GM12872 (cell line): ENCODE results near the gene FGGY.

Source experiments
- CTCF ChIP-seq: IDR thresholded peaks from 3 replicates; pipeline ENCODE4 v1.5.1; 2011; ENCODE audit warnings: low read depth, mild to moderate bottlenecking, low read length, moderate library complexity; ENCODE audit not compliant: insufficient read depth

The FGGY gene

DNA sequence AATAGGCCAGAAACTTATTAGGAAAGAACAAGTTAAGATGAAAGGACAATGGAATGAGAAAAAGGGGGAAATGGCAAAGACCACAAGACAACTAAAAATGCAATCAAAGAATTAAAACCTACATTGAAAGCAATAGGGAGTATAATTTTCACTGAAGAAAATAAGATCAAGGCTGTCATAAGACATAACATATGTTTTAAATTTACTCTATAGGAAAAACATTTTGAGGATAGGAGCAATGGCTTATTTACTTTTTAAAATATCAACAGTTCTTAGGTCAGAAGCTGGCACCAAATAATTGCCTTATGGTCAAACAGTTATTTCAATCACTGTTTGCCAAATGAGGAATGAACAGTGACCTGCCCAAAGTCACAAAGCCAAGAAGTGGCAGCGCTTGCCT lies 346.6 kb downstream of the FGGY start:
- TF ChIP-seq CTCF = no peak

- no peak for TF ChIP-seq CTCF
These were observed 349.0 kb downstream of the FGGY start for GRCh38 chr1:59645893-59646292.

DNA sequence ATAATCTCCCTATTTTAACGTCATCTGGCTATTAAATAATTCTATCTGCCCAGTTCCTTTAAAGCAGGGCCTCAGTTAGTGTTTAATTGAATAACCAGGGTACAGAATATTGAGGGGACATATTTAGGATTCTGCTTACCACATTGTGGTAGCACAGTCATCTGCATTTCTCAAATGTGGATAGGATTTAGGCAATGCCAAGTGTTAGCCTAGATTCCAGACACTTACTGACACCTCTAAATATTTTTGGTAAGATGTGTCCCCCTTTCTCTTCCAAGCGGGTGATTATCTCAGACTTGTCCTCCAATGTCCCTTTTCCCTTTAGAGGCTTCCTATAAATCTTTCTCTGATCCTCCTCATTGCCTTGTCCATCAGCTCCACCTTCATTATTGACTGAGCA lies 357.1 kb downstream of the FGGY start:
- no peak for TF ChIP-seq CTCF

- TF ChIP-seq CTCF = no peak
These were observed 361.1 kb downstream of the FGGY start for GRCh38 chr1:59657873-59658465.

DNA sequence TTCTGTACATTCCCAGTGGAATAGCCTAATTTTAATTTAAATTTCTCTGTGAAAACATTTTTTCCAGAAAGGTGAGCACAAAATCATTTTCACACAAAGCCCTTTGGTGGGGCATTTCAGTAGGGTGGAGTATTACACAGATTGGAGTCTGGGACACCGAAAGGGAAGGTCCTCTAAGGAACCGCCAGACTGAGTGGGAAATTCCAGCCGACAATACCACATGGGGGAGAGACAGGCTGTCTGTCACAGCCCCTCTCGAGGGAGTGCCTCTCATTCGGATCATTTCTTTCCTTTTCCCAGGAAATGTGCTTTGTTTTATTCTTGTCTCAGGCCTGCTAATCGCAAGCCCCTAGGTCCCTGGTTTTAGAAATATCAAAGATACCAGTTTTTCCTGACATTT lies 367.3 kb downstream of the FGGY start:
- no peak for TF ChIP-seq CTCF

- 0 out of 3 replicates have a peak, but pooled peaks have one; percentile 5 for TF ChIP-seq CTCF
These were observed 369.2 kb downstream of the FGGY start for GRCh38 chr1:59666106-59666505.

GRCh38 chr1:59667020-59667419 lies 370.1 kb downstream of the FGGY start:
- TF ChIP-seq CTCF = no peak

- TF ChIP-seq CTCF = no peak
These were observed 372.9 kb downstream of the FGGY start for GRCh38 chr1:59669752-59670312.
